Caco-2 (cell line): ENCODE results near the gene STOML2. TPM values are rescaled to one million over a fixed set of nuclear protein-coding genes. Genes with fewer than 3 reads are reported as not detected.
A peak's percentile ranks its signal among the peaks of the same experiment; 100 is the strongest.
"Not testable (repeated sequence)": the region's sequence is repeated elsewhere in the genome, so short reads cannot be mapped to it uniquely, and the experiment has no call there.

Source experiments
- Bru-seq: library from RNA; stranded (reverse); fragments of 400-500 nt; gene quantifications from one replicate; lab custom pipeline; 2021; lab: Mats Ljungman, UMichigan
- BruChase-seq, 2 experiments: library from RNA; stranded (reverse); fragments of 400-500 nt; gene quantifications; one replicate each; lab custom pipeline; 2021; lab: Mats Ljungman, UMichigan
- BruUV-seq: library from RNA; stranded (reverse); fragments of 400-500 nt; replicated peaks from 2 replicates; lab custom pipeline; 2021; lab: Mats Ljungman, UMichigan
- CTCF ChIA-PET: fragments of 300-600 bp; sonication (Branson Sonifier 250); formaldehyde crosslinking; loops from one replicate; lab custom pipeline; 2022; ENCODE audit warnings: antibody characterized with exemption; lab: Charles Lee
- POLR2A ChIA-PET: fragments of 300-600 bp; sonication (Branson Sonifier 250); formaldehyde crosslinking; loops from one replicate; lab custom pipeline; 2022; ENCODE audit warnings: antibody characterized with exemption; lab: Charles Lee
- DNase-seq, 2 experiments: peaks; one replicate each; pipeline versions ENCODE4 v3.0.0 to v3.0.0-alpha.2; 2020 to 2022
- H3K27me3 ChIP-seq: replicated peaks from 2 replicates; pipeline ENCODE4 v1.6.0; 2011; ENCODE audit warnings: low read length; ENCODE audit not compliant: control insufficient read depth, insufficient read depth
- H3K36me3 ChIP-seq: 2 replicates; pipeline ENCODE4 v1.5.1; 2011; ENCODE audit warnings: low read length; ENCODE audit not compliant: control insufficient read depth, insufficient read depth
- H3K4me1 ChIP-seq: fragments of 250-450 bp; sonication (Bioruptor Pico); 2 replicates; pipeline ENCODE4 v1.5.1; 2020; ENCODE audit warnings: mild to moderate bottlenecking
- H3K4me3 ChIP-seq: 2 replicates; pipeline ENCODE4 v1.5.1; 2011; ENCODE audit warnings: low read depth, mild to moderate bottlenecking, control low read depth, low read length
- H3K9me3 ChIP-seq: fragments of 250-450 bp; sonication (Bioruptor Pico); 2 replicates; pipeline ENCODE4 v1.5.1; 2020; ENCODE audit warnings: mild to moderate bottlenecking, moderate library complexity
- H3K27ac Mint-ChIP-seq: one replicate; pipeline ENCODE4 v1.8.0; 2022; ENCODE audit warnings: mixed read lengths; ENCODE audit not compliant: unreplicated experiment
- H3K27me3 Mint-ChIP-seq: one replicate; pipeline ENCODE4 v1.8.0; 2022; ENCODE audit warnings: mixed read lengths; ENCODE audit not compliant: insufficient read depth, unreplicated experiment
- H3K36me3 Mint-ChIP-seq: one replicate; pipeline ENCODE4 v1.8.0; 2022; ENCODE audit warnings: mild to moderate bottlenecking, mixed read lengths; ENCODE audit not compliant: insufficient read depth, unreplicated experiment
- H3K4me1 Mint-ChIP-seq: one replicate; pipeline ENCODE4 v1.8.0; 2022; ENCODE audit warnings: low read depth, mixed read lengths; ENCODE audit not compliant: unreplicated experiment
- H3K4me3 Mint-ChIP-seq: one replicate; pipeline ENCODE4 v1.8.0; 2022; ENCODE audit warnings: mild to moderate bottlenecking, moderate library complexity, mixed read lengths; ENCODE audit not compliant: unreplicated experiment
- H3K9me3 Mint-ChIP-seq: one replicate; pipeline ENCODE4 v1.8.0; 2022; ENCODE audit warnings: mixed read lengths; ENCODE audit not compliant: unreplicated experiment
- CTCF ChIP-seq, 2 experiments: fragments of 200-600 bp in 1 of 2; IDR thresholded peaks; 1 replicate in 1 of 2; 2 replicates in 1 of 2; pipeline versions ENCODE4 v1.5.1 to v1.8.0; 2011 to 2022; ENCODE audit warnings: antibody characterized with exemption in 1 of 2, control low read depth in 1 of 2, inconsistent platforms in 1 of 2, low read depth in 1 of 2, low read length in 1 of 2, mild to moderate bottlenecking in 1 of 2, moderate library complexity in 1 of 2; ENCODE audit not compliant: insufficient read depth in 1 of 2, severe bottlenecking in 1 of 2, unreplicated experiment in 1 of 2
- intact Hi-C: fragments of 100-400 bp; cut with micrococcal nuclease; formaldehyde crosslinking; loops from one replicate; pipeline ENCODE4 v1.10.0; 2022; ENCODE audit not compliant: unreplicated experiment
- long read RNA-seq: library from polyadenylated mRNA; stranded (forward); transcript quantifications from one replicate; pipeline ENCODE4 v2.0.0, GENCODE V29; 2022
- total RNA-seq: library from RNA; stranded (reverse); gene quantifications from 2 replicates; pipeline ENCODE4 v1.2.3, GENCODE V29; 2022

STOML2 gene
- 235 and 239 TPM in 2 replicates for total RNA-seq
- Bru-seq, nascent RNA = percentile 91 among the genes with signal in this experiment
- BruChase-seq, experiment 1, labeled RNA remaining after a 2-hour chase = percentile 94 among the genes with signal in this experiment
- BruChase-seq, experiment 2, labeled RNA remaining after a 6-hour chase = percentile 98 among the genes with signal in this experiment
- long read RNA-seq, transcript STOML2-205 (9 exons, 1,293 nt) = minor isoform, 12 of 619 reads
- long read RNA-seq, transcript STOML2-201 (10 exons, 1,278 nt) = major isoform, 500 of 619 reads
- long read RNA-seq, partial matches to known transcripts = 79 of 619 reads
- long read RNA-seq, other reads (novel, unspliced or antisense) = 28 of 619 reads

- H3K27me3 Mint-ChIP-seq = no peaks in the 10 kb centered on the region
- Histone ChIP-seq H3K4me3 (peak within 1 kb of the TSS; percentile 78), H3K4me1 (no peaks in the 10 kb centered on the region; the same call in 1 of the 2 replicates), H3K9me3 (no peaks in the 10 kb centered on the region), H3K27me3 (no peaks in the 10 kb centered on the region), H3K36me3 (peaks cover 2% of the 10 kb centered on the region)
- POLR2A ChIA-PET = interaction anchor here (0.7 to 2.0 kb wide), 6 partner anchors 8 to 59 kb away, joined by 7 to 26 read pairs (median 12); partner anchors contain the start of genes ATOSB, FANCG, UNC13B and VCP
- DNase-seq = peak; percentile 93 to 95
- H3K9me3 Mint-ChIP-seq = no peaks in the 10 kb centered on the region
- no peaks in the 10 kb centered on the region for H3K4me1 Mint-ChIP-seq
- no peak for TF ChIP-seq CTCF (IDR thresholded peaks at IDR 0.05; ENCODE audit: insufficient read depth in 1 of 2, low read depth in 1 of 2, low read length in 1 of 2, severe bottlenecking in 1 of 2, unreplicated experiment in 1 of 2)
- peak within 1 kb of the TSS; percentile 99 for H3K4me3 Mint-ChIP-seq
- no TSS peak for BruUV-seq
- intact Hi-C loops = loop anchor here (1.0 kb wide), 2 partner anchors 8 to 12 kb away; partner anchors contain the start of gene ATOSB
- H3K27ac Mint-ChIP-seq = peak within 1 kb of the TSS; percentile 99
- peaks cover 28% of the 10 kb centered on the region for H3K36me3 Mint-ChIP-seq
- CTCF ChIA-PET = interaction anchor here (0.6 to 1.5 kb wide), 7 partner anchors 8 to 203 kb away, joined by 3 to 7 read pairs (median 4); partner anchors contain the start of genes ATOSB and FANCG
These were observed at the start of gene STOML2 for GRCh38 chr9:35102769-35103659. Gene STOML2, minus strand, starts transcription at chr9:35103131. Its CDS starts 37 bp downstream, at chr9:35103094.

- H3K4me3 ChIP-seq, H3K27me3 ChIP-seq, intact Hi-C loops, H3K4me1 Mint-ChIP-seq, H3K4me1 ChIP-seq, CTCF ChIA-PET, H3K36me3 Mint-ChIP-seq, H3K4me3 Mint-ChIP-seq, H3K27me3 Mint-ChIP-seq, BruUV-seq, POLR2A ChIA-PET, H3K36me3 ChIP-seq, DNase-seq, H3K27ac Mint-ChIP-seq: not testable (repeated sequence)
- H3K9me3 Mint-ChIP-seq = peaks cover 20% of the 10 kb centered on the region
- H3K9me3 ChIP-seq = peaks cover 16% of the 10 kb centered on the region
These were observed 45.1 kb upstream of the STOML2 start for GRCh38 chr9:35147941-35148563.

GRCh38 chr9:35142037-35142436, 39.1 kb upstream of the STOML2 start:
- BruUV-seq = no TSS peak
- Histone ChIP-seq H3K27me3 (no peaks in the 10 kb centered on the region), H3K4me3 (no peak overlapping the region), H3K4me1 (no peaks in the 10 kb centered on the region), H3K36me3 (no peaks in the 10 kb centered on the region), H3K9me3 (peaks cover 21% of the 10 kb centered on the region)
- Mint-ChIP-seq H3K27me3 (no peaks in the 10 kb centered on the region), H3K9me3 (peaks cover under 1% of the 10 kb centered on the region), H3K36me3 (no peaks in the 10 kb centered on the region), H3K4me3 (no peak overlapping the region), H3K27ac (no peak overlapping the region), H3K4me1 (no peaks in the 10 kb centered on the region)
- TF ChIP-seq CTCF (IDR thresholded peaks at IDR 0.05; ENCODE audit: insufficient read depth in 1 of 2, low read depth in 1 of 2, low read length in 1 of 2, severe bottlenecking in 1 of 2, unreplicated experiment in 1 of 2) = no peak
- ChIA-PET CTCF (no interaction called here), POLR2A (no interaction called here)
- no peak for DNase-seq
- intact Hi-C loops = no loop called here
